ENCODE results near the gene MTLN. TPM values are rescaled to one million over a fixed set of nuclear protein-coding genes. Genes with fewer than 3 reads are reported as not detected.

MTLN gene
- total RNA-seq = 23.1 and 43.2 TPM in 2 replicates

GRCh38 chr2:110211938-110212858, at the start of gene MTLN:
Gene MTLN (minus strand): TSS chr2:110212547. CDS start chr2:110212525, 22 bp downstream.

DNA sequence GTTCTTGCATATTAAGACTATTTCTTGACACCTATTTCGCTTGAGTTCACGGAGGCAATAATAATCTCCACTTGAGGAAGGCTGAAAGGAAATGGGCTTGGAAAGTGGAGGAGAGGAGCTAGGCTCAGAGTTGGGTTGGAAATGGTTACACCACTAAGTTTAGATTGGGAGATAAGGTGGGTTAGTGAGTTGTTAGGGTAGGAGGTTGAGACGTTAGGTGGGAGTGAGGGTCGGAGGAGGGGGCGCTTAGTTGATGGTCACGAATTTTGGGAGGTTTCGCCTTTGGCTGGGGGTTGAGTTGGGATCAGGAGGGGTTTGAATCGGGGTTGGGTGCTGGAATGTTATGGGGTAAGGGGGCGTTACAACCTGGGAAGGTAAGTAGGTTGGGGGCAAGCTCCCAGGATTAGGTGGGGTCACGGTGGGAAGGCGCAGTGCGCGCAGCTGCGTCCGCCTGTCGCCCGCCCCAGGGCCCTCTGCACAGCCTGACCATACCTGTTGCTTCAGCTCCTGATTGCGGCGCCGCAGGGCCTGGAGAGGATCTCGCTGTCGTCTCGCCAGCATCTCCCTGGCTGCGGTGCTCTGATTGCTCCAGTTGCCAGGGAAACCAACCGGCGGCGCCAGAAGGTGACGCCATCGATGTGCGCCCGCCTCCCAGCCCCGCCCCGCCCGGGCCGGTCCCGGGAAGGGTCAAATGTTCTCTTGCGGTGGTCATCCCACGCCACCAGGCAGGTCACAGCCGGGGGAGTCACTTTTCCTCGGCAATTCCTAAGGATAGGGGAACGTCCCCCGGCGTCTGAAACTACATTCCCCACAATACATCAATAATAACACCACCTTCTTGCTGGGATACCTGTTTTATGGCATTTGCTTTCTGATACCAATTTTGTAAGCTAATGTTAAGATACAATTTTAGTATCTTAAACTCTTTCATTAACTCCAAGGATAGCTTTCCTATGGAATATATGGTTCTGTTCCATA, 7.7 kb downstream of the MTLN start, which contains the start of gene NPHP1:
Gene NPHP1, minus strand, starts transcription at position 606 of the 978 bp plus-strand sequence. Its CDS starts 45 bp downstream, at position 561.

Other genes with a start within 250 kb of the MTLN start
- 72.8 and 165 TPM in 2 replicates for gene MALL, start 96.7 kb downstream of the MTLN start, total RNA-seq
- gene NPHP1, start 7.5 kb downstream of the MTLN start, total RNA-seq = 8.6 and 11.8 TPM in 2 replicates